Measurements from ENCODE around the gene CYP4B1.

DNA sequence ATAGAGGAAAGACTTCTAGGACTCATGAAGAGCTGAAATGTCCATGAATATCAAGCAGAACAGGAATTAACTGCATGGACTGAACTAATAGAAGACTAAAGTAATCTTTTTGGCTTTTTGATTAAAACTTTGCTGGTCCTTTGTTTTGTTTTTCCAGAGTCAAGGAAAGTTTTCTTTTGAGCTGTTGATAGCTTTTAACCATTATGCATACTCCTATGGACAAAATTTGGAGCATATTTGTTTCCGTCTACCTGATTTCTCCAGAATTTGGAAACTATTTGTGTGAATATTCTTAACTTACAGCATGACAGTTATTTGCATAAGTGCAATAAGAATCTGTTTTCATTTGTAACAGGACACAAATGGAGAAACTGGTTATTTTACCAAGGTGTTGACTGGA, 24.5 kb upstream of the CYP4B1 start:
- TF ChIP-seq ZFP3 (CRISPR knock-in tag; IDR thresholded peaks at IDR 0.05) (no peak), BACH2 (CRISPR knock-in tag; IDR thresholded peaks at IDR 0.05; ENCODE audit: borderline replicate concordance) (no peak)
- TF ChIP-seq, protein P1, sequence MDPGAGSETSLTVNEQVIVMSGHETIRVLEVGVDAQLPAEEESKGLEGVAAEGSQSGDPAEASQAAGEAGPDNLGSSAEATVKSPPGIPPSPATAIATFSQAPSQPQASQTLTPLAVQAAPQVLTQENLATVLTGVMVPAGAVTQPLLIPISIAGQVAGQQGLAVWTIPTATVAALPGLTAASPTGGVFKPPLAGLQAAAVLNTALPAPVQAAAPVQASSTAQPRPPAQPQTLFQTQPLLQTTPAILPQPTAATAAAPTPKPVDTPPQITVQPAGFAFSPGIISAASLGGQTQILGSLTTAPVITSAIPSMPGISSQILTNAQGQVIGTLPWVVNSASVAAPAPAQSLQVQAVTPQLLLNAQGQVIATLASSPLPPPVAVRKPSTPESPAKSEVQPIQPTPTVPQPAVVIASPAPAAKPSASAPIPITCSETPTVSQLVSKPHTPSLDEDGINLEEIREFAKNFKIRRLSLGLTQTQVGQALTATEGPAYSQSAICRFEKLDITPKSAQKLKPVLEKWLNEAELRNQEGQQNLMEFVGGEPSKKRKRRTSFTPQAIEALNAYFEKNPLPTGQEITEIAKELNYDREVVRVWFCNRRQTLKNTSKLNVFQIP (CRISPR knock-in tag; IDR thresholded peaks at IDR 0.05; ENCODE audit: borderline replicate concordance, low read depth): no peak
- TF ChIP-seq, protein P2, sequence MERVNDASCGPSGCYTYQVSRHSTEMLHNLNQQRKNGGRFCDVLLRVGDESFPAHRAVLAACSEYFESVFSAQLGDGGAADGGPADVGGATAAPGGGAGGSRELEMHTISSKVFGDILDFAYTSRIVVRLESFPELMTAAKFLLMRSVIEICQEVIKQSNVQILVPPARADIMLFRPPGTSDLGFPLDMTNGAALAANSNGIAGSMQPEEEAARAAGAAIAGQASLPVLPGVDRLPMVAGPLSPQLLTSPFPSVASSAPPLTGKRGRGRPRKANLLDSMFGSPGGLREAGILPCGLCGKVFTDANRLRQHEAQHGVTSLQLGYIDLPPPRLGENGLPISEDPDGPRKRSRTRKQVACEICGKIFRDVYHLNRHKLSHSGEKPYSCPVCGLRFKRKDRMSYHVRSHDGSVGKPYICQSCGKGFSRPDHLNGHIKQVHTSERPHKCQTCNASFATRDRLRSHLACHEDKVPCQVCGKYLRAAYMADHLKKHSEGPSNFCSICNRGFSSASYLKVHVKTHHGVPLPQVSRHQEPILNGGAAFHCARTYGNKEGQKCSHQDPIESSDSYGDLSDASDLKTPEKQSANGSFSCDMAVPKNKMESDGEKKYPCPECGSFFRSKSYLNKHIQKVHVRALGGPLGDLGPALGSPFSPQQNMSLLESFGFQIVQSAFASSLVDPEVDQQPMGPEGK (CRISPR knock-in tag; IDR thresholded peaks at IDR 0.05; ENCODE audit: borderline replicate concordance): no peak
